PC-9 (cell line): Measurements from ENCODE around the gene AIF1L. TPM values are rescaled to one million over a fixed set of nuclear protein-coding genes. Genes with fewer than 3 reads are reported as not detected.

Experiments
- BruUV-seq: library from RNA; stranded (reverse); fragments of 400-500 nt; replicated peaks from 2 replicates; lab custom pipeline; 2021; lab: Mats Ljungman, UMichigan
- CTCF ChIA-PET: fragments of 300-600 bp; sonication (Branson Sonifier 250); formaldehyde crosslinking; loops from one replicate; lab custom pipeline; 2022; ENCODE audit warnings: antibody characterized with exemption; lab: Charles Lee
- POLR2A ChIA-PET: fragments of 300-600 bp; sonication (Branson Sonifier 250); formaldehyde crosslinking; loops from one replicate; lab custom pipeline; 2022; ENCODE audit warnings: antibody characterized with exemption; ENCODE audit not compliant: unreplicated experiment; lab: Charles Lee
- DNase-seq, 2 experiments: peaks; one replicate each; pipeline versions ENCODE4 v3.0.0 to v3.0.0-alpha.2; 2015 to 2022; ENCODE audit warnings: mixed read lengths in 1 of 2
- H2AFZ ChIP-seq: fragments of 200-600 bp; sonication (generic); 2 replicates; pipeline ENCODE4 v1.8.1; 2017; ENCODE audit warnings: antibody characterized with exemption
- H3F3A ChIP-seq: fragments of 200-600 bp; sonication (generic); 2 replicates; pipeline ENCODE4 v1.8.1; 2017; ENCODE audit warnings: antibody characterized with exemption, mild to moderate bottlenecking, low read depth; ENCODE audit not compliant: insufficient read depth
- H3K27ac ChIP-seq: fragments of 200-600 bp; sonication (generic); 2 replicates; pipeline ENCODE4 v1.6.1; 2016; ENCODE audit warnings: mixed run types
- H3K27me3 ChIP-seq: fragments of 200-600 bp; sonication (generic); 2 replicates; pipeline ENCODE4 v1.6.1; 2016; ENCODE audit warnings: low read depth, mixed run types; ENCODE audit not compliant: insufficient read depth
- H3K36me3 ChIP-seq: fragments of 200-600 bp; sonication (generic); 2 replicates; pipeline ENCODE4 v1.6.1; 2016; ENCODE audit warnings: low read depth, mixed run types
- H3K4me1 ChIP-seq: fragments of 200-600 bp; sonication (generic); replicated peaks from 2 replicates; pipeline ENCODE4 v1.6.1; 2016; ENCODE audit warnings: mixed run types; ENCODE audit not compliant: insufficient read depth
- H3K4me2 ChIP-seq: fragments of 200-600 bp; sonication (generic); 2 replicates; pipeline ENCODE4 v1.6.1; 2017; ENCODE audit warnings: mixed run types
- H3K4me3 ChIP-seq: fragments of 200-600 bp; sonication (generic); 2 replicates; pipeline ENCODE4 v1.6.1; 2016; ENCODE audit warnings: mixed run types
- H3K79me2 ChIP-seq: fragments of 200-600 bp; sonication (generic); 2 replicates; pipeline ENCODE4 v1.6.1; 2017; ENCODE audit warnings: low read depth, mixed run types
- H3K9me2 ChIP-seq: fragments of 200-600 bp; sonication (generic); 2 replicates; pipeline ENCODE4 v1.8.1; 2017; ENCODE audit warnings: mild to moderate bottlenecking; ENCODE audit not compliant: insufficient read depth
- H3K9me3 ChIP-seq: fragments of 200-600 bp; sonication (generic); 2 replicates; pipeline ENCODE4 v1.8.1; 2016; ENCODE audit warnings: low read depth; ENCODE audit not compliant: insufficient read depth
- H4K20me1 ChIP-seq: fragments of 200-600 bp; sonication (generic); 2 replicates; pipeline ENCODE4 v1.8.1; 2017; ENCODE audit not compliant: insufficient read depth
- CTCF ChIP-seq: fragments of 200-600 bp; sonication (generic); conservative IDR thresholded peaks from 2 replicates; pipeline ENCODE4 v1.6.1; 2017; ENCODE audit warnings: mixed run types, antibody characterized with exemption, mild to moderate bottlenecking, moderate library complexity
- EZH2 ChIP-seq: fragments of 200-600 bp; sonication (generic); IDR thresholded peaks from 2 replicates; pipeline ENCODE4 v1.8.0; 2017; ENCODE audit warnings: antibody characterized with exemption, low read depth
- intact Hi-C: fragments of 100-400 bp; cut with micrococcal nuclease; formaldehyde crosslinking; loops from one replicate; pipeline ENCODE4 v1.10.0; 2022; ENCODE audit not compliant: unreplicated experiment
- total RNA-seq: library from RNA; stranded (reverse); gene quantifications from 2 replicates; pipeline ENCODE4 v1.2.3, GENCODE V29; 2021

AIF1L gene
- total RNA-seq, 1 experiment from 2014 or later, result 87.3 TPM

GRCh38 chr9:131050831-131051230 lies 45.5 kb upstream of the AIF1L start:
- BruUV-seq, result no TSS peak
- DNase-seq, result no peak
- Histone ChIP-seq H3K4me3 (no peak overlapping the region), H3F3A (no peaks in the 10 kb centered on the region), H4K20me1 (no peaks in the 10 kb centered on the region), H3K79me2 (no peaks in the 10 kb centered on the region), H3K27me3 (no peaks in the 10 kb centered on the region), H3K36me3 (no peaks in the 10 kb centered on the region), H3K4me2 (no peak overlapping the region), H3K9me2 (no peaks in the 10 kb centered on the region), H3K9me3 (no peaks in the 10 kb centered on the region), H3K27ac (no peak overlapping the region), H2AFZ (no peak overlapping the region), H3K4me1 (no peaks in the 10 kb centered on the region)
- TF ChIP-seq CTCF, result no peak
- no peak for TF ChIP-seq EZH2
- intact Hi-C loops, result no loop called here
- ChIA-PET CTCF (interaction anchor here (0.6 kb wide), 1 partner anchor 214 kb away, joined by 3 read pairs; no protein-coding TSS in a partner anchor), POLR2A (no interaction called here)

GRCh38 chr9:131051592-131052517 lies 44.5 kb upstream of the AIF1L start:
- Histone ChIP-seq H3K4me1 (no peaks in the 10 kb centered on the region), H2AFZ (no peak overlapping the region), H3K4me2 (no peak overlapping the region), H3K9me2 (no peaks in the 10 kb centered on the region), H3K9me3 (no peaks in the 10 kb centered on the region), H4K20me1 (no peaks in the 10 kb centered on the region), H3K27me3 (no peaks in the 10 kb centered on the region), H3K79me2 (no peaks in the 10 kb centered on the region), H3F3A (no peaks in the 10 kb centered on the region), H3K36me3 (no peaks in the 10 kb centered on the region), H3K4me3 (no peak overlapping the region), H3K27ac (no peak overlapping the region)
- ChIA-PET CTCF (interaction anchor here (0.6 kb wide), 2 partner anchors 213 to 1923 kb away, joined by 3 read pairs; no protein-coding TSS in a partner anchor), POLR2A (interaction anchor here (0.6 kb wide), 1 partner anchor 17 kb away, joined by 4 read pairs; no protein-coding TSS in a partner anchor)
- no TSS peak for BruUV-seq
- TF ChIP-seq CTCF (no peak), EZH2 (no peak)
- no peak for DNase-seq
- intact Hi-C loops, result no loop called here

DNA sequence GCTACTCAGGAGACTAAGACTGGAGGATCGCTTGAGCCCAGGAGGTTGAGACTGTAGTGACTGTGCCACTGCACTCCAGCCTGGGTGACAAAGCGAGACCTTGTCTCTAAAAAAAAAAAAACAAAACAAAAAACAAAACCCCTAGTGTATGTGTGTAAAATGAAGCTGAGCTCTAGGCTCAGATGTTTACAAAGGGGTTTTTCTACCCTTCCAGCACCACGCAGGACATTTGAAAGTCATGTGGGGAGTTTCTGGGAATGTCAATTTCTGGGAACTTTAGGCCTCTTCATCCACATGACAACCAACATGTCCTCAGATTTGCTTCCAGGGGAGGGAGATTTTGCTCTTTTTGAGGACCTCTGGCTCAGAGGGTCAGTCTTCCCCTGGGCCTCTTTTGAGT lies 42.4 kb upstream of the AIF1L start:
- intact Hi-C loops, result no loop called here
- POLR2A ChIA-PET, result no interaction called here

More for the DNA sequence above, 42.4 kb upstream of the AIF1L start:
- Histone ChIP-seq H3K36me3 (no peaks in the 10 kb centered on the region), H3F3A (no peaks in the 10 kb centered on the region), H3K4me2 (no peak overlapping the region), H3K27me3 (no peaks in the 10 kb centered on the region), H3K9me2 (no peaks in the 10 kb centered on the region), H4K20me1 (no peaks in the 10 kb centered on the region), H3K79me2 (no peaks in the 10 kb centered on the region), H3K4me1 (no peaks in the 10 kb centered on the region), H3K9me3 (no peaks in the 10 kb centered on the region), H3K4me3 (no peak overlapping the region), H3K27ac (no peak overlapping the region), H2AFZ (no peak overlapping the region)
- TF ChIP-seq EZH2, result no peak
- TF ChIP-seq CTCF, result no peak
- no TSS peak for BruUV-seq
- no peak for DNase-seq
- CTCF ChIA-PET, result interaction anchor here (0.6 to 0.7 kb wide), 2 partner anchors 49 to 76 kb away, joined by 3 read pairs; no protein-coding TSS in a partner anchor
